DMS 273 (cell line): Measurements from ENCODE around the gene SEC23A.
A peak's percentile ranks its signal among the peaks of the same experiment; 100 is the strongest.

Experiments
- DNase-seq: peaks from one replicate; lab custom pipeline; 2025; ENCODE audit not compliant: unreplicated experiment; lab: John Stamatoyannopoulos, UW

Gene SEC23A

GRCh38 chr14:38992067-38992844 is 110.8 kb downstream of the SEC23A start:
- peak; percentile 52 for DNase-seq

- DNase-seq = no peak
Measured at GRCh38 chr14:38991299-38991698, 111.7 kb downstream of the SEC23A start.

- DNase-seq = no peak
Measured at GRCh38 chr14:38989922-38990546, 113.0 kb downstream of the SEC23A start.

- DNase-seq = no peak
Measured at GRCh38 chr14:38987781-38988180, 115.3 kb downstream of the SEC23A start.

GRCh38 chr14:38982837-38983236 is 120.2 kb downstream of the SEC23A start:
- no peak for DNase-seq

GRCh38 chr14:38982278-38982677 is 120.8 kb downstream of the SEC23A start:
- DNase-seq = no peak
